PC-3 (cell line): ENCODE measurements around the gene ACTG2. TPM values are rescaled to one million over a fixed set of nuclear protein-coding genes. Genes with fewer than 3 reads are reported as not detected.
A peak's percentile ranks its signal among the peaks of the same experiment; 100 is the strongest.
"Not testable (repeated sequence)": the region's sequence is repeated elsewhere in the genome, so short reads cannot be mapped to it uniquely, and the experiment has no call there.

ENCODE experiments used
- ATAC-seq: fragments of 200-7000 bp; cut with Tn5 transposase; 2 replicates; pipeline ENCODE4 v1.9.1; 2020; ENCODE audit warnings: mild to moderate bottlenecking, moderate library complexity
- BruUV-seq: library from RNA; stranded (reverse); fragments of 400-500 nt; replicated peaks from 2 replicates; lab custom pipeline; 2021; lab: Mats Ljungman, UMichigan
- CTCF ChIA-PET: fragments of 300-600 bp; sonication (Branson Sonifier 250); formaldehyde crosslinking; loops from one replicate; lab custom pipeline; 2022; ENCODE audit warnings: antibody characterized with exemption; lab: Charles Lee
- POLR2A ChIA-PET: fragments of 300-600 bp; sonication (Branson Sonifier 250); formaldehyde crosslinking; loops from one replicate; lab custom pipeline; 2022; ENCODE audit warnings: antibody characterized with exemption; ENCODE audit not compliant: unreplicated experiment; lab: Charles Lee
- DNase-seq: peaks from one replicate; pipeline ENCODE4 v3.0.0-alpha.2; 2015
- H2AFZ ChIP-seq: fragments of 300-600 bp; sonication (generic); 2 replicates; pipeline ENCODE4 v1.6.0; 2016; ENCODE audit warnings: antibody characterized with exemption, low read length
- H3F3A ChIP-seq: fragments of 300-600 bp; sonication (generic); one replicate; pipeline ENCODE4 v1.6.0; 2017; ENCODE audit warnings: antibody characterized with exemption, low read length, control low read depth, mild to moderate bottlenecking; ENCODE audit not compliant: unreplicated experiment
- H3K27ac ChIP-seq: fragments of 300-600 bp; sonication (generic); 2 replicates; pipeline ENCODE4 v1.5.1; 2016; ENCODE audit warnings: mild to moderate bottlenecking, low read length
- H3K27me3 ChIP-seq: fragments of 300-600 bp; sonication (generic); 2 replicates; pipeline ENCODE4 v1.6.1; 2016; ENCODE audit warnings: low read length, mixed read lengths
- H3K36me3 ChIP-seq: fragments of 300-600 bp; sonication (generic); 2 replicates; pipeline ENCODE4 v1.6.1; 2016; ENCODE audit warnings: low read depth, mixed run types, low read length, mixed read lengths
- H3K4me1 ChIP-seq: fragments of 300-600 bp; sonication (generic); 2 replicates; pipeline ENCODE4 v1.5.1; 2016; ENCODE audit warnings: low read length; ENCODE audit not compliant: insufficient read depth
- H3K4me2 ChIP-seq: fragments of 300-600 bp; sonication (generic); 2 replicates; pipeline ENCODE4 v1.6.0; 2016; ENCODE audit warnings: low read length
- H3K4me3 ChIP-seq: fragments of 300-600 bp; sonication (generic); 2 replicates; pipeline ENCODE4 v1.5.1; 2016; ENCODE audit warnings: mild to moderate bottlenecking, low read length, mixed read lengths
- H3K79me2 ChIP-seq: fragments of 300-600 bp; sonication (generic); 2 replicates; pipeline ENCODE4 v1.6.1; 2017; ENCODE audit warnings: low read length, mixed read lengths
- H3K9ac ChIP-seq: fragments of 300-600 bp; sonication (generic); 2 replicates; pipeline ENCODE4 v1.6.0; 2016; ENCODE audit warnings: mild to moderate bottlenecking, low read length
- H3K9me2 ChIP-seq: fragments of 300-600 bp; sonication (generic); replicated peaks from 2 replicates; pipeline ENCODE4 v1.6.1; 2016; ENCODE audit warnings: mixed run types, low read length, mixed read lengths
- H3K9me3 ChIP-seq: fragments of 300-600 bp; sonication (generic); 2 replicates; pipeline ENCODE4 v1.6.1; 2016; ENCODE audit warnings: low read length, mixed read lengths
- H4K20me1 ChIP-seq: fragments of 300-600 bp; sonication (generic); 2 replicates; pipeline ENCODE4 v1.6.1; 2016; ENCODE audit warnings: low read length, mixed read lengths
- EZH2 ChIP-seq: fragments of 300-600 bp; sonication (generic); IDR thresholded peaks from one replicate; pipeline ENCODE4 v1.6.1; 2017; ENCODE audit warnings: antibody characterized with exemption, mild to moderate bottlenecking, low read length; ENCODE audit not compliant: unreplicated experiment
- EZH2phosphoT487 ChIP-seq: fragments of 300-600 bp; sonication (generic); IDR thresholded peaks from 2 replicates; pipeline ENCODE4 v1.6.1; 2018; ENCODE audit warnings: mild to moderate bottlenecking, antibody characterized with exemption, low read length, borderline replicate concordance
- intact Hi-C: fragments of 100-400 bp; cut with micrococcal nuclease; formaldehyde crosslinking; loops from 2 replicates; pipeline ENCODE4 v1.9.0; 2023
- total RNA-seq: library from RNA; depleted of rRNA; stranded (reverse); fragments of >200 nt; gene quantifications from 2 replicates; pipeline ENCODE4 v1.2.3, GENCODE V29; 2014
- TF ChIP-seq, protein P1 (sequence below): fragments of 300-600 bp; sonication (generic); conservative IDR thresholded peaks from 2 replicates; pipeline ENCODE4 v1.5.1; 2017; ENCODE audit warnings: antibody characterized with exemption, low read depth, mild to moderate bottlenecking, low read length

The ACTG2 gene
- total RNA-seq, 1 experiment from 2014 or later: 3.8 TPM

GRCh38 chr2:73877071-73877802 lies 15.6 kb upstream of the ACTG2 start:
- ATAC-seq (0 out of 2 replicates have a peak, but pooled peaks have one; percentile 18), DNase-seq (no peak)
- H3K36me3 ChIP-seq: no peaks in the 10 kb centered on the region
- BruUV-seq: no TSS peak
- CTCF ChIA-PET: interaction anchor here (0.7 kb wide), 1 partner anchor 566 kb away, joined by 4 read pairs; no protein-coding TSS in a partner anchor
- no peaks in the 10 kb centered on the region for H3F3A ChIP-seq
- no peaks in the 10 kb centered on the region for H4K20me1 ChIP-seq
- H3K4me1 ChIP-seq: no peaks in the 10 kb centered on the region
- intact Hi-C loops: no loop called here
- no peaks in the 10 kb centered on the region for H3K79me2 ChIP-seq
- TF ChIP-seq, protein P1, sequence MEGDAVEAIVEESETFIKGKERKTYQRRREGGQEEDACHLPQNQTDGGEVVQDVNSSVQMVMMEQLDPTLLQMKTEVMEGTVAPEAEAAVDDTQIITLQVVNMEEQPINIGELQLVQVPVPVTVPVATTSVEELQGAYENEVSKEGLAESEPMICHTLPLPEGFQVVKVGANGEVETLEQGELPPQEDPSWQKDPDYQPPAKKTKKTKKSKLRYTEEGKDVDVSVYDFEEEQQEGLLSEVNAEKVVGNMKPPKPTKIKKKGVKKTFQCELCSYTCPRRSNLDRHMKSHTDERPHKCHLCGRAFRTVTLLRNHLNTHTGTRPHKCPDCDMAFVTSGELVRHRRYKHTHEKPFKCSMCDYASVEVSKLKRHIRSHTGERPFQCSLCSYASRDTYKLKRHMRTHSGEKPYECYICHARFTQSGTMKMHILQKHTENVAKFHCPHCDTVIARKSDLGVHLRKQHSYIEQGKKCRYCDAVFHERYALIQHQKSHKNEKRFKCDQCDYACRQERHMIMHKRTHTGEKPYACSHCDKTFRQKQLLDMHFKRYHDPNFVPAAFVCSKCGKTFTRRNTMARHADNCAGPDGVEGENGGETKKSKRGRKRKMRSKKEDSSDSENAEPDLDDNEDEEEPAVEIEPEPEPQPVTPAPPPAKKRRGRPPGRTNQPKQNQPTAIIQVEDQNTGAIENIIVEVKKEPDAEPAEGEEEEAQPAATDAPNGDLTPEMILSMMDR: no peak
- no peak for TF ChIP-seq EZH2phosphoT487
- H3K9me3 ChIP-seq: no peaks in the 10 kb centered on the region
- H3K9me2 ChIP-seq: no peaks in the 10 kb centered on the region
- H3K27me3 ChIP-seq: no peaks in the 10 kb centered on the region
- H3K4me2 ChIP-seq: 0 out of 2 replicates have a peak overlapping the region, but pooled peaks have one; percentile 7
- H3K9ac ChIP-seq: no peak overlapping the region
- H3K27ac ChIP-seq: no peak overlapping the region
- no peak overlapping the region for H3K4me3 ChIP-seq
- POLR2A ChIA-PET: no interaction called here
- H2AFZ ChIP-seq: peak overlapping the region; percentile 1

GRCh38 chr2:73877984-73878383 lies 14.8 kb upstream of the ACTG2 start:
- intact Hi-C loops: not testable (repeated sequence)

GRCh38 chr2:73885406-73885805 lies 7.4 kb upstream of the ACTG2 start:
- no peak overlapping the region for H3K9ac ChIP-seq
- H2AFZ ChIP-seq: no peak overlapping the region
- no peak for DNase-seq
- no peak overlapping the region for H3K4me3 ChIP-seq
- intact Hi-C loops: no loop called here
- TF ChIP-seq EZH2 (no peak), EZH2phosphoT487 (no peak)
- TF ChIP-seq, protein P1: no peak
- BruUV-seq: no TSS peak
- no peaks in the 10 kb centered on the region for H3K9me2 ChIP-seq
- ChIA-PET CTCF (no interaction called here), POLR2A (no interaction called here)
- H3K79me2 ChIP-seq: no peaks in the 10 kb centered on the region
- ATAC-seq: no peak
- H3K27ac ChIP-seq: no peak overlapping the region
- H3K27me3 ChIP-seq: no peaks in the 10 kb centered on the region
- no peaks in the 10 kb centered on the region for H3F3A ChIP-seq
- peaks cover 5% of the 10 kb centered on the region for H3K4me1 ChIP-seq
- H3K36me3 ChIP-seq: no peaks in the 10 kb centered on the region
- no peaks in the 10 kb centered on the region for H3K9me3 ChIP-seq
- H4K20me1 ChIP-seq: no peaks in the 10 kb centered on the region
- H3K4me2 ChIP-seq: no peak overlapping the region

More at GRCh38 chr2:73877984-73878383, 14.8 kb upstream of the ACTG2 start:
- H3K36me3 ChIP-seq, H3K9ac ChIP-seq, H3K4me2 ChIP-seq, ATAC-seq, BruUV-seq, H3K4me1 ChIP-seq, H3F3A ChIP-seq, DNase-seq, POLR2A ChIA-PET, H3K79me2 ChIP-seq, H3K27me3 ChIP-seq, H2AFZ ChIP-seq, H3K27ac ChIP-seq, H4K20me1 ChIP-seq, H3K4me3 ChIP-seq, H3K9me2 ChIP-seq, H3K9me3 ChIP-seq: not testable (repeated sequence)
- CTCF ChIA-PET: interaction anchor here (0.7 kb wide), 1 partner anchor 567 kb away, joined by 4 read pairs; no protein-coding TSS in a partner anchor
